GM18526 (cell line): ENCODE data around the gene SPR.

Experiments
- POLR2A ChIP-seq: IDR thresholded peaks from 3 replicates; pipeline ENCODE4 v1.6.1; 2011; ENCODE audit not compliant: insufficient read length; ENCODE audit errors: extremely low read depth

The SPR gene

GRCh38 chr2:72932805-72933204 lies 45.6 kb downstream of the SPR start:
- no peak for TF ChIP-seq POLR2A

GRCh38 chr2:72933207-72933606 lies 46.0 kb downstream of the SPR start:
- TF ChIP-seq POLR2A = no peak

GRCh38 chr2:72933646-72934151 lies 46.5 kb downstream of the SPR start:
- TF ChIP-seq POLR2A = no peak

GRCh38 chr2:72934683-72935610 lies 47.7 kb downstream of the SPR start:
- TF ChIP-seq POLR2A = no peak

- TF ChIP-seq POLR2A = no peak
Measured at GRCh38 chr2:72935611-72935957, 48.4 kb downstream of the SPR start.

- no peak for TF ChIP-seq POLR2A
Measured at GRCh38 chr2:72936660-72937355, 49.6 kb downstream of the SPR start.

- TF ChIP-seq POLR2A = no peak
Measured at GRCh38 chr2:72937356-72937669, 50.1 kb downstream of the SPR start.

GRCh38 chr2:72938455-72938854 lies 51.2 kb downstream of the SPR start:
- no peak for TF ChIP-seq POLR2A

- no peak for TF ChIP-seq POLR2A
Measured at GRCh38 chr2:72940361-72940760, 53.2 kb downstream of the SPR start.

- TF ChIP-seq POLR2A = no peak
Measured at GRCh38 chr2:72940786-72941185, 53.6 kb downstream of the SPR start.
